ENCODE results near the gene DLG1. TPM values are rescaled to one million over a fixed set of nuclear protein-coding genes. Genes with fewer than 3 reads are reported as not detected.

The DLG1 gene
- total RNA-seq, 1 experiment from 2014 or later, result 127 TPM

- H3K27me3 Mint-ChIP-seq (ENCODE audit: unreplicated experiment), result no peaks in the 10 kb centered on the region
- no peak for DNase-seq
- CTCF ChIA-PET, result no interaction called here
- H3K4me1 Mint-ChIP-seq (ENCODE audit: low read depth, unreplicated experiment), result no peaks in the 10 kb centered on the region
- TF ChIP-seq, protein P1, sequence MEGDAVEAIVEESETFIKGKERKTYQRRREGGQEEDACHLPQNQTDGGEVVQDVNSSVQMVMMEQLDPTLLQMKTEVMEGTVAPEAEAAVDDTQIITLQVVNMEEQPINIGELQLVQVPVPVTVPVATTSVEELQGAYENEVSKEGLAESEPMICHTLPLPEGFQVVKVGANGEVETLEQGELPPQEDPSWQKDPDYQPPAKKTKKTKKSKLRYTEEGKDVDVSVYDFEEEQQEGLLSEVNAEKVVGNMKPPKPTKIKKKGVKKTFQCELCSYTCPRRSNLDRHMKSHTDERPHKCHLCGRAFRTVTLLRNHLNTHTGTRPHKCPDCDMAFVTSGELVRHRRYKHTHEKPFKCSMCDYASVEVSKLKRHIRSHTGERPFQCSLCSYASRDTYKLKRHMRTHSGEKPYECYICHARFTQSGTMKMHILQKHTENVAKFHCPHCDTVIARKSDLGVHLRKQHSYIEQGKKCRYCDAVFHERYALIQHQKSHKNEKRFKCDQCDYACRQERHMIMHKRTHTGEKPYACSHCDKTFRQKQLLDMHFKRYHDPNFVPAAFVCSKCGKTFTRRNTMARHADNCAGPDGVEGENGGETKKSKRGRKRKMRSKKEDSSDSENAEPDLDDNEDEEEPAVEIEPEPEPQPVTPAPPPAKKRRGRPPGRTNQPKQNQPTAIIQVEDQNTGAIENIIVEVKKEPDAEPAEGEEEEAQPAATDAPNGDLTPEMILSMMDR (IDR thresholded peaks at IDR 0.05; ENCODE audit: unreplicated experiment), result no peak
- no peak overlapping the region for H3K27ac Mint-ChIP-seq (ENCODE audit: unreplicated experiment)
- no peaks in the 10 kb centered on the region for H3K9me3 Mint-ChIP-seq (ENCODE audit: low read depth, unreplicated experiment)
- no peak overlapping the region for H3K4me3 Mint-ChIP-seq (ENCODE audit: low read depth, unreplicated experiment)
- H3K36me3 Mint-ChIP-seq (ENCODE audit: insufficient read depth, unreplicated experiment), result peaks cover 11% of the 10 kb centered on the region
- intact Hi-C loops (cut with micrococcal nuclease; ENCODE audit: unreplicated experiment), result no loop called here
- no TSS peak for BruUV-seq (replicated peaks)
Measured at GRCh38 chr3:197012540-197012883, 285.9 kb downstream of the DLG1 start.

GRCh38 chr3:197011780-197012539, 286.5 kb downstream of the DLG1 start:
- CTCF ChIA-PET, result no interaction called here
- Mint-ChIP-seq H3K36me3 (ENCODE audit: insufficient read depth, unreplicated experiment) (peaks cover 14% of the 10 kb centered on the region), H3K4me1 (ENCODE audit: low read depth, unreplicated experiment) (no peaks in the 10 kb centered on the region), H3K4me3 (ENCODE audit: low read depth, unreplicated experiment) (no peak overlapping the region), H3K27ac (ENCODE audit: unreplicated experiment) (no peak overlapping the region), H3K27me3 (ENCODE audit: unreplicated experiment) (no peaks in the 10 kb centered on the region), H3K9me3 (ENCODE audit: low read depth, unreplicated experiment) (no peaks in the 10 kb centered on the region)
- TF ChIP-seq, protein P1 (IDR thresholded peaks at IDR 0.05; ENCODE audit: unreplicated experiment), result no peak
- BruUV-seq (replicated peaks), result no TSS peak
- DNase-seq, result no peak
- intact Hi-C loops (cut with micrococcal nuclease; ENCODE audit: unreplicated experiment), result no loop called here

- Mint-ChIP-seq H3K27me3 (ENCODE audit: unreplicated experiment) (no peaks in the 10 kb centered on the region), H3K4me1 (ENCODE audit: low read depth, unreplicated experiment) (no peaks in the 10 kb centered on the region), H3K36me3 (ENCODE audit: insufficient read depth, unreplicated experiment) (peaks cover 6% of the 10 kb centered on the region), H3K9me3 (ENCODE audit: low read depth, unreplicated experiment) (no peaks in the 10 kb centered on the region), H3K27ac (ENCODE audit: unreplicated experiment) (no peak overlapping the region), H3K4me3 (ENCODE audit: low read depth, unreplicated experiment) (no peak overlapping the region)
- DNase-seq, result no peak
- TF ChIP-seq, protein P1 (IDR thresholded peaks at IDR 0.05; ENCODE audit: unreplicated experiment), result no peak
- BruUV-seq (replicated peaks), result no TSS peak
- CTCF ChIA-PET, result no interaction called here
- intact Hi-C loops (cut with micrococcal nuclease; ENCODE audit: unreplicated experiment), result no loop called here
Measured at GRCh38 chr3:197010556-197011351, 287.7 kb downstream of the DLG1 start.

DNA sequence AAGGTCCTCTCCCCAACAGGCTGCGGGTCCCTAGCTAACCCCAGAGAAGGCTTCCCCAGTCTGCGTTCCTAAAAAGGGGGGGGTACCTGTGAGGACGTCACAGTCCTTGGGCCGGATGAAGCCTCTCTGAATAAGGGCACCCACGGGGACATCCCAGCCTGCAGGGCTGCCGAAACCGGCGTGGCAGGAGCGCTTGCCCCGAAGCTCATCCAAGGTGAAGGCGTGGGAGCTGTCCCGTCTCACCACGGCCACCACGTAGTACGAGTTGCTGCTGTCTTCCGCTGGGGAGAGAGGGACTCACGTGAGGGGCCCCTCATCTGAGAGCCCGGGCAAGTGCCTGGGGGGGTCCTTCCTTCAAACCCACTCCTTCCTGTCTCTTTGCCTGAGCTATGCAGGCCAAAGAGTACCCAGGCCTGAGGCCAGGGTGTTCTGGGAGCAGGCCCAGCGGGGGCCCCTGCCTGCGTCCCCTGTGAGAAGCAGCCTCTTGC, 288.8 kb downstream of the DLG1 start:
- Mint-ChIP-seq H3K36me3 (ENCODE audit: insufficient read depth, unreplicated experiment) (peaks cover 6% of the 10 kb centered on the region), H3K4me3 (ENCODE audit: low read depth, unreplicated experiment) (no peak overlapping the region), H3K4me1 (ENCODE audit: low read depth, unreplicated experiment) (no peaks in the 10 kb centered on the region), H3K27ac (ENCODE audit: unreplicated experiment) (no peak overlapping the region), H3K9me3 (ENCODE audit: low read depth, unreplicated experiment) (no peaks in the 10 kb centered on the region), H3K27me3 (ENCODE audit: unreplicated experiment) (no peaks in the 10 kb centered on the region)
- BruUV-seq (replicated peaks), result no TSS peak
- TF ChIP-seq, protein P1 (IDR thresholded peaks at IDR 0.05; ENCODE audit: unreplicated experiment), result no peak
- DNase-seq, result no peak
- CTCF ChIA-PET, result no interaction called here
- intact Hi-C loops (cut with micrococcal nuclease; ENCODE audit: unreplicated experiment), result no loop called here

Data from Calu3 (cell line).